ENCODE results near the gene MAP3K3.

Gene MAP3K3

DNA sequence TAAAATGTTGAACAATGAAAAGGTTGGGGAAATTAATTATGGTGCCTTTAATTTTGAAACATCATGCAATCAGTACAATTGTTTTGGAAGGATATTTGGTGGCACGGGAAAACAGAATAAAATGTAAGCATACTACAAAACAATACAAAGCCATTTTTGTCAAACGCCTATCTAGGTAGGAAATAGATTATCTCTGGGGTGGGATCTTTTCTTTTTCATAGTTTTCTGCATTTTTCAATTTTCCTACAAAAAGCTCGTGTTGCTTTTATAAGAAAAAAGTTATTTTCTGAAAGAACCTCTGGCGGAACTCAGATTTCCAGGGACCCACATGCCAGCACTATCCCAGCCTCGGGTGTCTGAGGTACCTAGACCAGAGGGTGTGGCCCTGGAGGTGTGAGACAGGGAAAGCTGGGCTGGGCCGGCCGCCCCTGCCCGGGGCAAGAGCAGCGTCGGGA is 961 bp upstream of the MAP3K3 start:
- H3K27me3 ChIP-seq (ENCODE audit: insufficient read depth, poor library complexity, severe bottlenecking): no peaks in the 10 kb centered on the region
- peak overlapping the region; percentile 84 for H3K4me3 ChIP-seq (replicated peaks; ENCODE audit: insufficient read depth, low read length)
- TF ChIP-seq GABPA (IDR thresholded peaks at IDR 0.05; ENCODE audit: low read depth): no peak
- H3K27ac ChIP-seq (replicated peaks): peak overlapping the region; percentile 62
- no peak for DNase-seq (ENCODE audit: low read depth in 1 of 2, low spot score in 1 of 2)

DNA sequence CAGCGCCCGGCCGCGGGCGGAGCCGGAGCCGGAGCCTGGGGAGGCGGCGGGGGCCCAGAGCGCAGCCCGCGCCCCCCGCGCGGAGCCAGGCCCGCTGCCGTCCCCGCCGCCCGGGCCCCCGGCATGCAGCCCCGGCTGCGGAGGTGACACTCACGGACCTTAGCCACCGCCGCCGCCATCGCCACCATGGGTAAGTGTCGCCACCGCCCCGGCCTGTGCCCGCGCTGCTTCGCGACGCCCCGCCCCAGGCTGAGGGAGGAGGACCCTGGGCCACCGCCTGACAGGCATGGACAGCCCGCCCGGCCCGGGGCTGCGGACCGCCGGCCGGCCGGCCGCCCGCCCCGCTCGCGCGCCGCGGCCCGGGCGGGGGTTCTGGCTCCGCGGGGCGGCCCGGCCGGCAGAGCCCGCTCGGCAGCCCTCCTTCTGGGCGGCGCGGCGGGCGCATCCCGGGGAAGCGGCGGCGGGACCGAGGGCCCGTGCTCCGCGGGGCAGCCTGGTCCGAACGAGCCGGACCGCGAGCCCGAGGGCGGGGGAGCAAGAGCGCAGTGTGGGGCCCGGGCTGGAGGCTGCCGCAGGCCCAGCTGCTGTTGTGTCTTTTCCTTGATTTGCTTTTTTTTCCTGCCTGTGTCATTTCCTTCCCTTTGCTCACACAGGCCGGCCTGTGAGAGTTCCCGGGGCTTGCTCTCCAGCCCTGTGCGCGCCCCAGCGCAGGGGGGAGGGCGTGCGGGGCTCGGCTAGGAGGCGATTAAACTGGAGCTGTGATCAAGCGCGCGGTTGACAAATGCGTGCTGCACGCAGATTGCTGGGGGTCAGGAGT is 565 bp downstream of the MAP3K3 start:
- DNase-seq (ENCODE audit: low read depth in 1 of 2, low spot score in 1 of 2): peak in 1 of 2 experiments; percentile 74
- 0 out of 2 replicates have a peak, but pooled peaks have one; percentile 29 for TF ChIP-seq POLR2AphosphoS5 (IDR thresholded peaks at IDR 0.05; ENCODE audit: low read depth)
- TF ChIP-seq GABPA (IDR thresholded peaks at IDR 0.05; ENCODE audit: low read depth): no peak
- Histone ChIP-seq H3K27ac (replicated peaks) (peak overlapping the region; percentile 61), H3K4me3 (replicated peaks; ENCODE audit: insufficient read depth, low read length) (peak overlapping the region; percentile 84), H3K27me3 (ENCODE audit: insufficient read depth, poor library complexity, severe bottlenecking) (no peaks in the 10 kb centered on the region)

DNA sequence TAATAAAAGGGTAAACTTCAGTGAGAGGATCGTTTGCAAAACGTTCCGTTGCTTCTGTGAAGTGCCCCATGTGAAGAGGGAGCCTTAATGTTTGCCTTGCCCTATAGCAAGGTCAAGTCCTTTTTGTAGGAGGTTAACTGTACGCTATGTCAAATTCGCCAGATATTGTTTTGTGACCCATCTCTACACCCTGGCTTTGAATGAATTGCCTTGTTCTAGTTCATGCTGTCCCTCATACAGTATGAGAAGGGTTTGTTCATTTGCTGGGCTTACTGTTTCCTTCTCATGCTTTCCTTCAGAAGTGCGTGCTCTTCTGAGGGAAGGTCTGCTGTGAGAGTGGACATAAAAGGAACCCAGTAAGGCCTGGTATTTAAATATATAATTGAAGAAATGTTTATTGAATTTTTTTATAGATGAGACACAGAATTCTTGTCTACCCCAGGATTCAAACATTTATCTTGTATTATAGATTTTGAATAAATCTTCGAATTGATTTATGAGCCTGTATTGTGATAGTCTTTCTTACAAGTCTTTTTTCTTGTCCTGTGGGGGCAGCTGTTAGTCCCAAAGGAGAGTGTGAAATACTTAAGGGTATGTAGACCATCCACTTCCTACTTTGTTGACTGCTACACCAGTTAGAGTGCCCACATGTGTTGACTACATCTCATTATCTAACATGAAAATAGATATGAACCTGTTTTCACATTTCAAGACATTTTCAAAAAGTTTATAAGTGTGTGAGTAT is 1.7 kb downstream of the MAP3K3 start:
- H3K4me3 ChIP-seq (replicated peaks; ENCODE audit: insufficient read depth, low read length): peak overlapping the region; percentile 84
- no peak for TF ChIP-seq POLR2AphosphoS5 (IDR thresholded peaks at IDR 0.05; ENCODE audit: low read depth)
- TF ChIP-seq SPI1 (IDR thresholded peaks at IDR 0.05; ENCODE audit: borderline replicate concordance, low read depth): peak; percentile 41; the same call in 1 of the 2 replicates
- peak overlapping the region; percentile 61 for H3K27ac ChIP-seq (replicated peaks)
- DNase-seq (ENCODE audit: low read depth in 1 of 2, low spot score in 1 of 2): peak in 1 of 2 experiments; percentile 23
- no peaks in the 10 kb centered on the region for H3K27me3 ChIP-seq (ENCODE audit: insufficient read depth, poor library complexity, severe bottlenecking)

DNA sequence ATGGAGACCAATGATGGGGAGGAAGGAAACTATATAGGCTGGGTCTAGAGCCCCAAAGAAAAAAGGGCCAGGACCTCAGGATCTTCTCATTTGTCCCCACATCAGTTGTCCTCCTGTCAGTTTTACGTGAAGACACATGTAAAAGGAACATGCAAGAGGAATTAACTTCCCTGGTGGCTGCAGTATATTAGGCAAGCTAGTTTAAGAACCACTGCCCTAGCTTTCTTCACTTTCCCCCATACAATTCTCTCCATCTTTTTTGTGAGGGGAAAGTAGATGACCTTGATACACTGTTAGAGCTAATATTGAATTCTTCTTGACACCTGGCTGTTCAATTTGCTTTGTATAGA is 2.3 kb downstream of the MAP3K3 start:
- no peak overlapping the region for H3K4me3 ChIP-seq (replicated peaks; ENCODE audit: insufficient read depth, low read length)
- TF ChIP-seq SPI1 (IDR thresholded peaks at IDR 0.05; ENCODE audit: borderline replicate concordance, low read depth): no peak
- TF ChIP-seq, protein P1, sequence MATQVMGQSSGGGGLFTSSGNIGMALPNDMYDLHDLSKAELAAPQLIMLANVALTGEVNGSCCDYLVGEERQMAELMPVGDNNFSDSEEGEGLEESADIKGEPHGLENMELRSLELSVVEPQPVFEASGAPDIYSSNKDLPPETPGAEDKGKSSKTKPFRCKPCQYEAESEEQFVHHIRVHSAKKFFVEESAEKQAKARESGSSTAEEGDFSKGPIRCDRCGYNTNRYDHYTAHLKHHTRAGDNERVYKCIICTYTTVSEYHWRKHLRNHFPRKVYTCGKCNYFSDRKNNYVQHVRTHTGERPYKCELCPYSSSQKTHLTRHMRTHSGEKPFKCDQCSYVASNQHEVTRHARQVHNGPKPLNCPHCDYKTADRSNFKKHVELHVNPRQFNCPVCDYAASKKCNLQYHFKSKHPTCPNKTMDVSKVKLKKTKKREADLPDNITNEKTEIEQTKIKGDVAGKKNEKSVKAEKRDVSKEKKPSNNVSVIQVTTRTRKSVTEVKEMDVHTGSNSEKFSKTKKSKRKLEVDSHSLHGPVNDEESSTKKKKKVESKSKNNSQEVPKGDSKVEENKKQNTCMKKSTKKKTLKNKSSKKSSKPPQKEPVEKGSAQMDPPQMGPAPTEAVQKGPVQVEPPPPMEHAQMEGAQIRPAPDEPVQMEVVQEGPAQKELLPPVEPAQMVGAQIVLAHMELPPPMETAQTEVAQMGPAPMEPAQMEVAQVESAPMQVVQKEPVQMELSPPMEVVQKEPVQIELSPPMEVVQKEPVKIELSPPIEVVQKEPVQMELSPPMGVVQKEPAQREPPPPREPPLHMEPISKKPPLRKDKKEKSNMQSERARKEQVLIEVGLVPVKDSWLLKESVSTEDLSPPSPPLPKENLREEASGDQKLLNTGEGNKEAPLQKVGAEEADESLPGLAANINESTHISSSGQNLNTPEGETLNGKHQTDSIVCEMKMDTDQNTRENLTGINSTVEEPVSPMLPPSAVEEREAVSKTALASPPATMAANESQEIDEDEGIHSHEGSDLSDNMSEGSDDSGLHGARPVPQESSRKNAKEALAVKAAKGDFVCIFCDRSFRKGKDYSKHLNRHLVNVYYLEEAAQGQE (IDR thresholded peaks at IDR 0.05; ENCODE audit: insufficient replicate concordance, low read depth): no peak
- TF ChIP-seq GABPA (IDR thresholded peaks at IDR 0.05; ENCODE audit: low read depth): no peak
- TF ChIP-seq, protein P2, sequence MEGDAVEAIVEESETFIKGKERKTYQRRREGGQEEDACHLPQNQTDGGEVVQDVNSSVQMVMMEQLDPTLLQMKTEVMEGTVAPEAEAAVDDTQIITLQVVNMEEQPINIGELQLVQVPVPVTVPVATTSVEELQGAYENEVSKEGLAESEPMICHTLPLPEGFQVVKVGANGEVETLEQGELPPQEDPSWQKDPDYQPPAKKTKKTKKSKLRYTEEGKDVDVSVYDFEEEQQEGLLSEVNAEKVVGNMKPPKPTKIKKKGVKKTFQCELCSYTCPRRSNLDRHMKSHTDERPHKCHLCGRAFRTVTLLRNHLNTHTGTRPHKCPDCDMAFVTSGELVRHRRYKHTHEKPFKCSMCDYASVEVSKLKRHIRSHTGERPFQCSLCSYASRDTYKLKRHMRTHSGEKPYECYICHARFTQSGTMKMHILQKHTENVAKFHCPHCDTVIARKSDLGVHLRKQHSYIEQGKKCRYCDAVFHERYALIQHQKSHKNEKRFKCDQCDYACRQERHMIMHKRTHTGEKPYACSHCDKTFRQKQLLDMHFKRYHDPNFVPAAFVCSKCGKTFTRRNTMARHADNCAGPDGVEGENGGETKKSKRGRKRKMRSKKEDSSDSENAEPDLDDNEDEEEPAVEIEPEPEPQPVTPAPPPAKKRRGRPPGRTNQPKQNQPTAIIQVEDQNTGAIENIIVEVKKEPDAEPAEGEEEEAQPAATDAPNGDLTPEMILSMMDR (IDR thresholded peaks at IDR 0.05; ENCODE audit: insufficient read depth, low read length): no peak
- no peak for TF ChIP-seq POLR2AphosphoS5 (IDR thresholded peaks at IDR 0.05; ENCODE audit: low read depth)

DNA sequence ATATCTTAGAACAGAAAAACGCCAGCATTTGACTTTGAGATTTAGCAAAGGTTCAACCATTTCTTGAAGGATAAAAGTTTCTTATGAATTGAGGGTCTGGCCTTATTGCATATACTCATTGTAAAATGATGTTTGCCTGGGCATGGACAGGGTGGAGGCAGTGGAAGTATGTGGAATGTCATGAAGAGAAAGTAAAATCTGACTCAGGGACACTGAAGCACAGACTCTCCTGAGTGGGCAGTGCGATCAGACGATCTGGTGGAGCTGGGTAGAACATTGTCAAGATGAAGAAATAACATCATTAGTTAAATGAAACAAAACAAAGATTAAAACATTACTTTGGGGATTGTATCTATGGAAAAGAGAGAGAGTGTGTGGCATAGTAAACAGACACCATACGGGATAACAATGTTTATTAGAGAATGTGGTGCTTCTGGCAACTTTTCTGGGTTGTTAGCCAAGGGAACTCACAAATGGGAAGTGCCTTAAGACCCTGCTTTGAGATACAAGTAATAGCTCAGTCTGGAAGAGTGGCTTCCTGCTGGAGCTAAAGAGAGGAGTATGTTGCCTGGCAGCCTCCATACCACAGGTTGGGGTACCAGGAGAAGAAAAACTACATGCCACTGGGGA is 4.4 kb downstream of the MAP3K3 start:
- Histone ChIP-seq H3K27me3 (ENCODE audit: insufficient read depth, poor library complexity, severe bottlenecking) (no peaks in the 10 kb centered on the region), H3K4me3 (replicated peaks; ENCODE audit: insufficient read depth, low read length) (no peak overlapping the region), H3K27ac (replicated peaks) (no peak overlapping the region)
- TF ChIP-seq, protein P2 (IDR thresholded peaks at IDR 0.05; ENCODE audit: insufficient read depth, low read length): no peak
- TF ChIP-seq SPI1 (IDR thresholded peaks at IDR 0.05; ENCODE audit: borderline replicate concordance, low read depth): peak; percentile 77
- DNase-seq (ENCODE audit: low read depth in 1 of 2, low spot score in 1 of 2): no peak

More for the DNA sequence above, 2.3 kb downstream of the MAP3K3 start:
- H3K27me3 ChIP-seq (ENCODE audit: insufficient read depth, poor library complexity, severe bottlenecking): no peaks in the 10 kb centered on the region
- H3K27ac ChIP-seq (replicated peaks): peak overlapping the region; percentile 61
- DNase-seq (ENCODE audit: low read depth in 1 of 2, low spot score in 1 of 2): peak in 1 of 2 experiments; percentile 55

All from HL-60 (cell line).